HCT116 (cell line): Measurements from ENCODE around the gene MPV17. TPM values are rescaled to one million over a fixed set of nuclear protein-coding genes. Genes with fewer than 3 reads are reported as not detected.

Experiments used
- ATAC-seq: fragments of 200-7000 bp; cut with Tn5 transposase; 2 replicates; pipeline ENCODE4 v1.9.1; 2020; ENCODE audit warnings: mild to moderate bottlenecking, moderate library complexity
- BruUV-seq: library from RNA; stranded (reverse); fragments of 400-500 nt; replicated peaks from 2 replicates; lab custom pipeline; 2021; lab: Mats Ljungman, UMichigan
- CTCF ChIA-PET: fragments of 300-600 bp; sonication (Branson Sonifier 250); formaldehyde crosslinking; loops from one replicate; lab custom pipeline; 2021; ENCODE audit warnings: antibody characterized with exemption; lab: Charles Lee
- POLR2A ChIA-PET: fragments of 300-600, 350-600 bp; sonication (Branson Sonifier 250); formaldehyde crosslinking; loops from one replicate; lab custom pipeline; 2021; ENCODE audit warnings: antibody characterized with exemption; lab: Charles Lee
- RAD21 ChIA-PET, 2 experiments: fragments of 300-600 bp; sonication (Branson Sonifier 250); formaldehyde crosslinking; loops; one replicate each; lab custom pipeline; 2023; ENCODE audit warnings: low total read pairs in 2 of 2; ENCODE audit not compliant: uncharacterized antibody in 2 of 2, unreplicated experiment in 2 of 2, low non-redundant PET in 1 of 2; lab: Charles Lee
- DNase-seq: peaks from one replicate; pipeline ENCODE4 v3.0.0-alpha.2; 2010; ENCODE audit warnings: low read depth, low spot score
- H2AFZ ChIP-seq: fragments of 200-600 bp; shearing (Covaris generic), sonication (generic); 2 replicates; pipeline ENCODE4 v1.6.1; 2017; ENCODE audit warnings: low read depth, mixed run types, mixed read lengths, antibody characterized with exemption, low read length; ENCODE audit not compliant: poor library complexity, severe bottlenecking
- H3K27ac ChIP-seq: 2 replicates; pipeline ENCODE4 v1.5.1; 2012; ENCODE audit warnings: low read depth, low read length
- H3K27me3 ChIP-seq: fragments of 200-600 bp; sonication (generic); 2 replicates; pipeline ENCODE4 v1.6.1; 2016; ENCODE audit warnings: mixed run types, low read length, mixed read lengths; ENCODE audit not compliant: insufficient read depth
- H3K36me3 ChIP-seq, 2 experiments: fragments of 200-500 bp in 1 of 2; fragments of 200-600 bp in 1 of 2; sonication (Bioruptor generic) in 1 of 2; sonication (generic) in 1 of 2; 2 replicates each; pipeline versions ENCODE4 v1.5.1 to v1.6.1; 2014 to 2016; ENCODE audit warnings: low read length in 2 of 2, inconsistent platforms in 1 of 2, mixed read lengths in 1 of 2, mixed run types in 1 of 2; ENCODE audit not compliant: insufficient read depth in 2 of 2, control insufficient read depth in 1 of 2
- H3K4me1 ChIP-seq, 2 experiments: fragments of 200-600 bp in 1 of 2; sonication (generic) in 1 of 2; 2 replicates each; pipeline versions ENCODE4 v1.5.1 to v1.6.1; 2012 to 2017; ENCODE audit warnings: low read length in 2 of 2, inconsistent platforms in 1 of 2, mild to moderate bottlenecking in 1 of 2, mixed read lengths in 1 of 2, mixed run types in 1 of 2, moderate library complexity in 1 of 2; ENCODE audit not compliant: insufficient read depth in 2 of 2, control insufficient read depth in 1 of 2
- H3K4me2 ChIP-seq: fragments of 200-600 bp; sonication (generic); 2 replicates; pipeline ENCODE4 v1.6.1; 2017; ENCODE audit warnings: mixed run types, low read length, mixed read lengths
- H3K4me3 ChIP-seq, 2 experiments: fragments of 200-600 bp in 1 of 2; sonication (generic) in 1 of 2; replicated peaks in 1 of 2; 2 replicates each; pipeline ENCODE4 v1.5.1; 2011 to 2016; ENCODE audit warnings: low read length in 2 of 2, control low read depth in 1 of 2, low read depth in 1 of 2, mild to moderate bottlenecking in 1 of 2, mixed read lengths in 1 of 2, mixed run types in 1 of 2
- H3K79me2 ChIP-seq: fragments of 200-600 bp; sonication (generic); 2 replicates; pipeline ENCODE4 v1.6.1; 2017; ENCODE audit warnings: mild to moderate bottlenecking, mixed run types, low read length, moderate library complexity, mixed read lengths; ENCODE audit not compliant: insufficient read depth
- H3K9ac ChIP-seq: fragments of 200-600 bp; sonication (generic); 2 replicates; pipeline ENCODE4 v1.6.1; 2016; ENCODE audit warnings: low read length, mixed read lengths
- H3K9me2 ChIP-seq: fragments of 200-600 bp; sonication (generic), shearing (Covaris generic); 2 replicates; pipeline ENCODE4 v1.6.1; 2017; ENCODE audit warnings: mixed run types, mild to moderate bottlenecking, moderate library complexity; ENCODE audit not compliant: insufficient read depth
- H3K9me3 ChIP-seq, 2 experiments: fragments of 200-500 bp in 1 of 2; fragments of 200-600 bp in 1 of 2; sonication (Bioruptor generic) in 1 of 2; sonication (generic) in 1 of 2; 2 replicates each; pipeline ENCODE4 v1.6.1; 2014 to 2017; ENCODE audit warnings: low read length in 2 of 2, mixed read lengths in 2 of 2, inconsistent platforms in 1 of 2, low read depth in 1 of 2, mild to moderate bottlenecking in 1 of 2, mixed run types in 1 of 2, moderate library complexity in 1 of 2; ENCODE audit not compliant: control insufficient read depth in 1 of 2, insufficient read depth in 1 of 2
- H4K20me1 ChIP-seq: fragments of 200-600 bp; sonication (generic), shearing (Covaris generic); 2 replicates; pipeline ENCODE4 v1.6.1; 2017; ENCODE audit warnings: mixed run types, mild to moderate bottlenecking, moderate library complexity; ENCODE audit not compliant: insufficient read depth
- CBX3 ChIP-seq: IDR thresholded peaks from 2 replicates; pipeline ENCODE4 v1.6.1; 2012; ENCODE audit warnings: low read depth
- EGR1 ChIP-seq: IDR thresholded peaks from 2 replicates; pipeline ENCODE4 v1.6.1; 2012; ENCODE audit warnings: low read depth
- ELF1 ChIP-seq: IDR thresholded peaks from 2 replicates; pipeline ENCODE4 v1.6.1; 2012; ENCODE audit warnings: low read depth, borderline replicate concordance
- EZH2 ChIP-seq: fragments of 200-600 bp; sonication (generic); IDR thresholded peaks from 2 replicates; pipeline ENCODE4 v1.6.1; 2017; ENCODE audit warnings: antibody characterized with exemption, mixed run types
- JUND ChIP-seq: IDR thresholded peaks from 2 replicates; pipeline ENCODE4 v1.6.1; 2012
- SIN3A ChIP-seq: IDR thresholded peaks from 2 replicates; pipeline ENCODE4 v1.6.1; 2012; ENCODE audit warnings: low read depth
- SRF ChIP-seq: IDR thresholded peaks from 2 replicates; pipeline ENCODE4 v1.6.1; 2012; ENCODE audit warnings: low read depth
- TCF7L2 ChIP-seq: IDR thresholded peaks from 2 replicates; pipeline ENCODE4 v1.7.0; 2011; ENCODE audit warnings: borderline replicate concordance, inconsistent platforms; ENCODE audit not compliant: insufficient read depth, insufficient read length; ENCODE audit errors: extremely low read depth
- YY1 ChIP-seq: IDR thresholded peaks from 2 replicates; pipeline ENCODE4 v1.6.1; 2011; ENCODE audit warnings: low read length, low read depth, moderate library complexity, mild to moderate bottlenecking; ENCODE audit not compliant: insufficient replicate concordance; ENCODE audit errors: extremely low read depth
- ZFX ChIP-seq: fragments of 450-650 bp; IDR thresholded peaks from 2 replicates; pipeline ENCODE4 v1.6.1; 2017
- ZNF274 ChIP-seq: fragments of 200-500 bp; sonication (Bioruptor generic); IDR thresholded peaks from 2 replicates; pipeline ENCODE4 v1.6.1; 2014; ENCODE audit warnings: mild to moderate bottlenecking, low read depth, low read length, inconsistent platforms
- intact Hi-C: fragments of 100-400 bp; cut with micrococcal nuclease; formaldehyde crosslinking; loops from 2 replicates; pipeline ENCODE4 v1.10.0; 2022
- total RNA-seq: library from RNA; stranded (reverse); gene quantifications from one replicate; pipeline ENCODE4 v1.2.1, GENCODE V29; 2021; ENCODE audit not compliant: unreplicated experiment
- TF ChIP-seq, protein P1 (sequence below): IDR thresholded peaks from 2 replicates; pipeline ENCODE4 v1.6.1; 2012
- TF ChIP-seq, protein P2 (sequence below): IDR thresholded peaks from 2 replicates; pipeline ENCODE4 v1.6.1; 2012; ENCODE audit warnings: low read depth

Gene MPV17
- total RNA-seq, 1 experiment from 2014 or later, result 55.4 TPM

DNA sequence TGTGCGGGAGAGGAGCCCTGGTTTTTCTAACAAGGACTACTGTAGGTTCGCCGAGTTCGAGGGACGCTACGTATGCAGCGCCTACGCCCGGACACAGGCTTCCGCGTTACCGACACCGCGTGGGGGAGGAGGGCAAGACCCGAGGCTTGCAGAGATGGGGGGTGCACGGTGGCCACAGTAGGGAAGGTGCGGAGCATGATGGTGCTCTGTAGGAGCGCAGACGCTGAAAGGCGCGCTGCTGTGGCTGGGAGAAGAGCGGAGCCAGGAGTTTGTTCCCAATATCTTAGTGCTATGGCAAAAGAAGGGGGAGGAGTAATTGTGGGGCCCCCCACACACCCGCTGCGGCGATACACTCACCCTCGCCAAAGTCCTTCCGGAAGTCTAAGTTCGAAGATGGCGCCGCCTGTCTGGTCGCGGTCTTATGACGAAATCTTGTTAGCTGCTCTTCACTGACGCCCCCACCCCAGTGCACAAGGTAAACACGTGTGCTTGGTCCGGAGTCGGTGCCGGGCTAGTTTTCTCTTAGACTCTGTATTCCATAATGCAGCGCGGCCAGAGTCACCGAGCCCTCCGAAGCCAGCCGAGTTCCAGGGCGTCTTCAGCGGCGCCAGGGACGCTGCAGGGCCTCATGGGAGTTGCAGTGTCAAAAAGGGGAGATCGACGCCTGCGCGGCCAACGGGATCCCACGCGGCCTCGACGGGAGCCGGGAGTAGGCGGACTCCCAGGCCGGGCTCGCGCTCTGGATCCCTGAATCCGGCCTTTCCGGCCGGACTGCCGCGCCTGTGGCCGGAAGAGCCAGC lies 33.7 kb upstream of the MPV17 start, which contains the start of gene GTF3C2 (continued):
- TF ChIP-seq ELF1, result peak; percentile 83
- no peak for TF ChIP-seq JUND
- TF ChIP-seq TCF7L2, result peak; percentile 17
- TF ChIP-seq, protein P1, sequence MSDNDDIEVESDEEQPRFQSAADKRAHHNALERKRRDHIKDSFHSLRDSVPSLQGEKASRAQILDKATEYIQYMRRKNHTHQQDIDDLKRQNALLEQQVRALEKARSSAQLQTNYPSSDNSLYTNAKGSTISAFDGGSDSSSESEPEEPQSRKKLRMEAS, result peak; percentile 97

DNA sequence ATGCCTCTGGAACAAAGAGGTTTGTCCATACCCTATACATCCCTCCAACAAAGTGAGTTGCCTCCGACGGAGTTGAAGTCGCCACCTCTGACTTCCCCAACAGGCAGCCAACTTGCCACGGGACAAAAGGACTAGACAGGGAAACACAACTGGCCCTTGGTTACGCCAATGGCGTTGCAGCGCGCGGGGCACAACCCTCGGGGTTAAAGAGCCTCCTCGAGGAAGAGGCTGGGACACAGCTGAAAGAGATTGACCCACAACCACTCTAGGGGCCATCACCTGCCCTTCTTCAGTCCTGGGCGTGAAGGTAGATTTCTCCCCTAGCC lies 33.1 kb upstream of the MPV17 start:
- Histone ChIP-seq H3K9ac (peak overlapping the region; percentile 99), H3K36me3 (no peaks in the 10 kb centered on the region), H3K79me2 (peaks cover 73% of the 10 kb centered on the region), H3K27ac (peak overlapping the region; percentile 98), H3K4me3 (peak overlapping the region; percentile 99 to 100), H2AFZ (no peak overlapping the region), H3K4me1 (peaks cover 12 to 28% of the 10 kb centered on the region in 2 experiments), H3K9me3 (no peaks in the 10 kb centered on the region), H4K20me1 (no peaks in the 10 kb centered on the region), H3K9me2 (no peaks in the 10 kb centered on the region), H3K27me3 (no peaks in the 10 kb centered on the region), H3K4me2 (peak overlapping the region; percentile 84)
- no peak for DNase-seq
- CTCF ChIA-PET, result interaction anchor here (1.8 kb wide), 1 partner anchor 13 kb away, joined by 7 read pairs; no protein-coding TSS in a partner anchor
- BruUV-seq, result TSS peak; percentile 64
- intact Hi-C loops, result loop anchor here (2.0 kb wide), 1 partner anchor 15 kb away; the partner anchor contains the start of genes EIF2B4 and SNX17
- ATAC-seq, result peak; percentile 45
- TF ChIP-seq CBX3 (no peak), ZNF274 (no peak), YY1 (no peak), SRF (no peak), ZFX (no peak), EGR1 (no peak), SIN3A (no peak), EZH2 (no peak)
- TF ChIP-seq, protein P1, result no peak
- TF ChIP-seq, protein P2, sequence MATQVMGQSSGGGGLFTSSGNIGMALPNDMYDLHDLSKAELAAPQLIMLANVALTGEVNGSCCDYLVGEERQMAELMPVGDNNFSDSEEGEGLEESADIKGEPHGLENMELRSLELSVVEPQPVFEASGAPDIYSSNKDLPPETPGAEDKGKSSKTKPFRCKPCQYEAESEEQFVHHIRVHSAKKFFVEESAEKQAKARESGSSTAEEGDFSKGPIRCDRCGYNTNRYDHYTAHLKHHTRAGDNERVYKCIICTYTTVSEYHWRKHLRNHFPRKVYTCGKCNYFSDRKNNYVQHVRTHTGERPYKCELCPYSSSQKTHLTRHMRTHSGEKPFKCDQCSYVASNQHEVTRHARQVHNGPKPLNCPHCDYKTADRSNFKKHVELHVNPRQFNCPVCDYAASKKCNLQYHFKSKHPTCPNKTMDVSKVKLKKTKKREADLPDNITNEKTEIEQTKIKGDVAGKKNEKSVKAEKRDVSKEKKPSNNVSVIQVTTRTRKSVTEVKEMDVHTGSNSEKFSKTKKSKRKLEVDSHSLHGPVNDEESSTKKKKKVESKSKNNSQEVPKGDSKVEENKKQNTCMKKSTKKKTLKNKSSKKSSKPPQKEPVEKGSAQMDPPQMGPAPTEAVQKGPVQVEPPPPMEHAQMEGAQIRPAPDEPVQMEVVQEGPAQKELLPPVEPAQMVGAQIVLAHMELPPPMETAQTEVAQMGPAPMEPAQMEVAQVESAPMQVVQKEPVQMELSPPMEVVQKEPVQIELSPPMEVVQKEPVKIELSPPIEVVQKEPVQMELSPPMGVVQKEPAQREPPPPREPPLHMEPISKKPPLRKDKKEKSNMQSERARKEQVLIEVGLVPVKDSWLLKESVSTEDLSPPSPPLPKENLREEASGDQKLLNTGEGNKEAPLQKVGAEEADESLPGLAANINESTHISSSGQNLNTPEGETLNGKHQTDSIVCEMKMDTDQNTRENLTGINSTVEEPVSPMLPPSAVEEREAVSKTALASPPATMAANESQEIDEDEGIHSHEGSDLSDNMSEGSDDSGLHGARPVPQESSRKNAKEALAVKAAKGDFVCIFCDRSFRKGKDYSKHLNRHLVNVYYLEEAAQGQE, result no peak
- POLR2A ChIA-PET, result interaction anchor here (1.3 to 2.5 kb wide), 2 partner anchors 11 to 14 kb away, joined by 3 to 14 read pairs; partner anchors contain the start of genes EIF2B4 and SNX17
- RAD21 ChIA-PET, result no interaction called here
